UCSD-AML1 (cell line): ENCODE measurements around the gene TAOK3.

ENCODE experiments used
- DNase-seq: peaks from one replicate; lab custom pipeline; 2025; ENCODE audit not compliant: unreplicated experiment; lab: John Stamatoyannopoulos, UW

TAOK3 gene

GRCh38 chr12:118219772-118220171, 152.9 kb downstream of the TAOK3 start:
- no peak for DNase-seq

GRCh38 chr12:118219106-118219505, 153.6 kb downstream of the TAOK3 start:
- DNase-seq = no peak

- no peak for DNase-seq
Observed at GRCh38 chr12:118213452-118213851, 159.3 kb downstream of the TAOK3 start.

- no peak for DNase-seq
Observed at GRCh38 chr12:118212606-118213005, 160.1 kb downstream of the TAOK3 start.

- DNase-seq = no peak
Observed at GRCh38 chr12:118206107-118206412, 166.6 kb downstream of the TAOK3 start.

GRCh38 chr12:118193958-118194357, 178.7 kb downstream of the TAOK3 start:
- DNase-seq = no peak

GRCh38 chr12:118193477-118193876, 179.2 kb downstream of the TAOK3 start:
- no peak for DNase-seq

- no peak for DNase-seq
Observed at GRCh38 chr12:118190266-118190665, 182.4 kb downstream of the TAOK3 start.

- no peak for DNase-seq
Observed at GRCh38 chr12:118189741-118190191, 182.9 kb downstream of the TAOK3 start.

- no peak for DNase-seq
Observed at GRCh38 chr12:118188690-118189371, 183.9 kb downstream of the TAOK3 start.

- no peak for DNase-seq
Observed at GRCh38 chr12:118187751-118188435, 184.8 kb downstream of the TAOK3 start.

GRCh38 chr12:118185602-118186397, 186.9 kb downstream of the TAOK3 start:
- DNase-seq = no peak

- no peak for DNase-seq
Observed at GRCh38 chr12:118183711-118184110, 189.0 kb downstream of the TAOK3 start.

- DNase-seq = no peak
Observed at GRCh38 chr12:118183155-118183554, 189.6 kb downstream of the TAOK3 start.

- DNase-seq = no peak
Observed at GRCh38 chr12:118175823-118176447, 196.8 kb downstream of the TAOK3 start.

GRCh38 chr12:118166946-118167345, 205.8 kb downstream of the TAOK3 start:
- no peak for DNase-seq

GRCh38 chr12:118164798-118165486, 207.8 kb downstream of the TAOK3 start:
- no peak for DNase-seq

- DNase-seq = no peak
Observed at GRCh38 chr12:118160536-118160935, 212.2 kb downstream of the TAOK3 start.

- DNase-seq = no peak
Observed at GRCh38 chr12:118151755-118152154, 221.0 kb downstream of the TAOK3 start.

- DNase-seq = no peak
Observed at GRCh38 chr12:118150625-118151024, 222.1 kb downstream of the TAOK3 start.

- DNase-seq = no peak
Observed at GRCh38 chr12:118148287-118148686, 224.4 kb downstream of the TAOK3 start.
